CMK (cell line): Measurements from ENCODE around the gene SYNJ1.
"Not testable (repeated sequence)": the region's sequence is repeated elsewhere in the genome, so short reads cannot be mapped to it uniquely, and the experiment has no call there.

Experiments
- DNase-seq: peaks from one replicate; pipeline ENCODE4 v3.0.0-alpha.2; 2010; ENCODE audit warnings: low read depth

The SYNJ1 gene

GRCh38 chr21:32690085-32690484, 37.7 kb downstream of the SYNJ1 start:
- DNase-seq: no peak

GRCh38 chr21:32687643-32688345, 40.0 kb downstream of the SYNJ1 start:
- no peak for DNase-seq

- no peak for DNase-seq
Measured at GRCh38 chr21:32682696-32683474, 44.9 kb downstream of the SYNJ1 start.

- no peak for DNase-seq
Measured at GRCh38 chr21:32674731-32675130, 53.1 kb downstream of the SYNJ1 start.

- DNase-seq: no peak
Measured at GRCh38 chr21:32674038-32674437, 53.8 kb downstream of the SYNJ1 start.

GRCh38 chr21:32666258-32666657, 61.6 kb downstream of the SYNJ1 start:
- no peak for DNase-seq

- DNase-seq: not testable (repeated sequence)
Measured at GRCh38 chr21:32664095-32664494, 63.7 kb downstream of the SYNJ1 start.

GRCh38 chr21:32661981-32662380, 65.8 kb downstream of the SYNJ1 start:
- not testable (repeated sequence) for DNase-seq

GRCh38 chr21:32661026-32661782, 66.6 kb downstream of the SYNJ1 start:
- not testable (repeated sequence) for DNase-seq

- DNase-seq: no peak
Measured at GRCh38 chr21:32658524-32658923, 69.3 kb downstream of the SYNJ1 start.

- no peak for DNase-seq
Measured at GRCh38 chr21:32653326-32653901, 74.4 kb downstream of the SYNJ1 start.

GRCh38 chr21:32648165-32648564, 79.6 kb downstream of the SYNJ1 start:
- DNase-seq: no peak

GRCh38 chr21:32645261-32646182, 82.3 kb downstream of the SYNJ1 start:
- no peak for DNase-seq

- no peak for DNase-seq
Measured at GRCh38 chr21:32641710-32642698, 85.8 kb downstream of the SYNJ1 start.

GRCh38 chr21:32626621-32627196, 101.1 kb downstream of the SYNJ1 start:
- DNase-seq: no peak

- not testable (repeated sequence) for DNase-seq
Measured at GRCh38 chr21:32618218-32618617, 109.6 kb downstream of the SYNJ1 start.

- no peak for DNase-seq
Measured at GRCh38 chr21:32613436-32614043, 114.3 kb downstream of the SYNJ1 start.

- no peak for DNase-seq
Measured at GRCh38 chr21:32612999-32613337, 114.8 kb downstream of the SYNJ1 start.
